H9 (cell line): ENCODE results near the gene PRKACA. TPM values are rescaled to one million over a fixed set of nuclear protein-coding genes. Genes with fewer than 3 reads are reported as not detected.

Experiments used
- DNase-seq: peaks from one replicate; pipeline ENCODE4 v3.0.0-alpha.2; 2017
- H2AFZ ChIP-seq: one replicate; pipeline ENCODE4 v1.6.1; 2013; ENCODE audit warnings: mild to moderate bottlenecking, low read length, control low read depth, moderate library complexity
- H2AK5ac ChIP-seq: 2 replicates; pipeline ENCODE4 v1.6.1; 2013; ENCODE audit warnings: low read length, control low read depth, mixed read lengths; ENCODE audit not compliant: insufficient read length
- H2BK120ac ChIP-seq: one replicate; pipeline ENCODE4 v1.6.1; 2013; ENCODE audit warnings: low read depth, mild to moderate bottlenecking, low read length, control low read depth, inconsistent platforms; ENCODE audit not compliant: poor library complexity, severe bottlenecking
- H2BK12ac ChIP-seq: 2 replicates; pipeline ENCODE4 v1.6.1; 2013; ENCODE audit warnings: low read length, control low read depth, mixed read lengths, low read depth; ENCODE audit not compliant: insufficient read length
- H2BK15ac ChIP-seq: 2 replicates; pipeline ENCODE4 v1.6.1; 2013; ENCODE audit warnings: low read depth, low read length, control low read depth
- H2BK20ac ChIP-seq: one replicate; pipeline ENCODE4 v1.6.1; 2013; ENCODE audit warnings: low read depth, mild to moderate bottlenecking, low read length, control low read depth, inconsistent platforms; ENCODE audit not compliant: poor library complexity, severe bottlenecking
- H2BK5ac ChIP-seq: 2 replicates; pipeline ENCODE4 v1.6.1; 2013; ENCODE audit warnings: low read length, control low read depth, mixed read lengths; ENCODE audit not compliant: insufficient read length
- H3K14ac ChIP-seq: 2 replicates; pipeline ENCODE4 v1.6.1; 2013; ENCODE audit warnings: low read length, control low read depth; ENCODE audit not compliant: insufficient read depth
- H3K18ac ChIP-seq: 2 replicates; pipeline ENCODE4 v1.6.1; 2013; ENCODE audit warnings: low read depth, mild to moderate bottlenecking, mixed read lengths, low read length, control low read depth; ENCODE audit not compliant: insufficient read length
- H3K23ac ChIP-seq: 2 replicates; pipeline ENCODE4 v1.6.1; 2013; ENCODE audit warnings: low read length, control low read depth, mixed read lengths, low read depth; ENCODE audit not compliant: insufficient read length
- H3K23me2 ChIP-seq: 2 replicates; pipeline ENCODE4 v1.6.1; 2013; ENCODE audit warnings: low read depth, mild to moderate bottlenecking, mixed read lengths, low read length, control low read depth; ENCODE audit not compliant: insufficient read length, poor library complexity, severe bottlenecking
- H3K27ac ChIP-seq: 2 replicates; pipeline ENCODE4 v1.5.1; 2013; ENCODE audit warnings: low read length, control low read depth, mixed read lengths, low read depth; ENCODE audit not compliant: insufficient read length
- H3K27me3 ChIP-seq: 2 replicates; pipeline ENCODE4 v1.6.1; 2013; ENCODE audit warnings: low read length, control low read depth, inconsistent platforms; ENCODE audit not compliant: insufficient read depth
- H3K4ac ChIP-seq: 2 replicates; pipeline ENCODE4 v1.6.1; 2013; ENCODE audit warnings: low read depth, mild to moderate bottlenecking, control low read depth, inconsistent platforms, low read length, moderate library complexity
- H3K4me1 ChIP-seq: 2 replicates; pipeline ENCODE4 v1.6.1; 2013; ENCODE audit warnings: low read length, control low read depth, inconsistent platforms; ENCODE audit not compliant: insufficient read depth
- H3K4me2 ChIP-seq: 2 replicates; pipeline ENCODE4 v1.6.1; 2013; ENCODE audit warnings: low read length, control low read depth, mixed read lengths; ENCODE audit not compliant: insufficient read length, insufficient read depth
- H3K56ac ChIP-seq: 2 replicates; pipeline ENCODE4 v1.6.1; 2013; ENCODE audit warnings: low read depth, mild to moderate bottlenecking, mixed read lengths, low read length, control low read depth; ENCODE audit not compliant: insufficient read length
- H3K79me1 ChIP-seq: 2 replicates; pipeline ENCODE4 v1.6.1; 2013; ENCODE audit warnings: low read depth, mild to moderate bottlenecking, moderate library complexity, low read length, control low read depth, inconsistent platforms; ENCODE audit not compliant: insufficient read depth, poor library complexity, severe bottlenecking
- H3K79me2 ChIP-seq: 2 replicates; pipeline ENCODE4 v1.6.1; 2013; ENCODE audit warnings: low read length, control low read depth, inconsistent platforms; ENCODE audit not compliant: insufficient read depth
- H3K9ac ChIP-seq: 2 replicates; pipeline ENCODE4 v1.6.1; 2013; ENCODE audit warnings: low read length, control low read depth, mixed read lengths; ENCODE audit not compliant: insufficient read length; ENCODE audit errors: extremely low read depth
- H3K9me3 ChIP-seq: one replicate; pipeline ENCODE4 v1.6.1; 2013; ENCODE audit warnings: low read depth, low read length, inconsistent platforms; ENCODE audit not compliant: control insufficient read depth
- H3T11ph ChIP-seq: one replicate; pipeline ENCODE4 v1.6.1; 2013; ENCODE audit warnings: mild to moderate bottlenecking, low read length, control low read depth, inconsistent platforms
- H4K20me1 ChIP-seq: one replicate; pipeline ENCODE4 v1.6.1; 2013; ENCODE audit not compliant: control insufficient read depth, insufficient read length, insufficient read depth
- H4K5ac ChIP-seq: 2 replicates; pipeline ENCODE4 v1.6.1; 2013; ENCODE audit warnings: low read depth, mild to moderate bottlenecking, mixed read lengths, low read length, control low read depth; ENCODE audit not compliant: insufficient read length
- H4K8ac ChIP-seq: replicated peaks from 2 replicates; pipeline ENCODE4 v1.6.1; 2013; ENCODE audit warnings: low read length, control low read depth, mixed read lengths, low read depth; ENCODE audit not compliant: insufficient read length
- H4K91ac ChIP-seq: 2 replicates; pipeline ENCODE4 v1.6.1; 2013; ENCODE audit warnings: low read depth, mild to moderate bottlenecking, moderate library complexity, mixed read lengths, low read length, control low read depth; ENCODE audit not compliant: insufficient read length
- H3K27ac Mint-ChIP-seq, 3 experiments: 2 replicates in 2 of 3; 3 replicates in 1 of 3; pipeline ENCODE4 v1.8.0; 2020 to 2021; ENCODE audit warnings: mixed read lengths in 3 of 3, mild to moderate bottlenecking in 1 of 3, moderate library complexity in 1 of 3
- H3K27me3 Mint-ChIP-seq: 2 replicates; pipeline ENCODE4 v1.8.0; 2021; ENCODE audit warnings: low read depth, mild to moderate bottlenecking, moderate library complexity, mixed read lengths
- H3K36me3 Mint-ChIP-seq, 3 experiments: 2 replicates in 2 of 3; 3 replicates in 1 of 3; pipeline ENCODE4 v1.8.0; 2020 to 2021; ENCODE audit warnings: low read depth in 3 of 3, mixed read lengths in 3 of 3; ENCODE audit not compliant: insufficient read depth in 1 of 3
- H3K4me1 Mint-ChIP-seq, 2 experiments: 2 replicates each; pipeline ENCODE4 v1.8.0; 2020; ENCODE audit warnings: mixed read lengths in 2 of 2
- H3K4me3 Mint-ChIP-seq, 2 experiments: 2 replicates in 1 of 2; 3 replicates in 1 of 2; pipeline ENCODE4 v1.8.0; 2020 to 2021; ENCODE audit warnings: mild to moderate bottlenecking in 2 of 2, mixed read lengths in 2 of 2, moderate library complexity in 1 of 2
- H3K9me3 Mint-ChIP-seq, 2 experiments: 2 replicates in 1 of 2; 3 replicates in 1 of 2; pipeline ENCODE4 v1.8.0; 2020; ENCODE audit warnings: mild to moderate bottlenecking in 2 of 2, mixed read lengths in 2 of 2, moderate library complexity in 1 of 2
- CTCF ChIP-seq: fragments of 200-600 bp; sonication (generic); conservative IDR thresholded peaks from 3 replicates; pipeline ENCODE4 v1.8.0; 2021; ENCODE audit warnings: antibody characterized with exemption, mild to moderate bottlenecking
- WGBS: extraction: QIAGEN DNeasy Blood & Tissue Kit; methylation state at CpG from one replicate; pipeline ENCODE4 v1.1.7; 2013; ENCODE audit warnings: missing lambda C conversion rate, low lambda C conversion rate, mixed read lengths; ENCODE audit not compliant: insufficient read length; ENCODE audit errors: extremely low coverage; 5-methylcytosine and 5-hydroxymethylcytosine counted together
- total RNA-seq: library from RNA; stranded (reverse); gene quantifications from 2 replicates; pipeline ENCODE4 v1.2.1, GENCODE V29; 2021

PRKACA gene
- total RNA-seq, 1 experiment from 2014 or later, result 51.8 TPM

GRCh38 chr19:14085309-14085995 lies 32.1 kb downstream of the PRKACA start, which contains the start of gene C19orf67:
Gene C19orf67, minus strand, starts transcription at chr19:14085783. Its CDS starts 156 bp downstream, at chr19:14085627.
- Histone ChIP-seq H4K20me1 (no peaks in the 10 kb centered on the region), H3K23me2 (peaks cover 9% of the 10 kb centered on the region), H3K27me3 (no peaks in the 10 kb centered on the region), H2AFZ (no peak within 1 kb of the TSS), H3K9ac (no peak within 1 kb of the TSS), H4K5ac (no peak within 1 kb of the TSS), H3T11ph (no peak within 1 kb of the TSS), H2BK120ac (no peak within 1 kb of the TSS), H2BK5ac (no peak within 1 kb of the TSS), H4K91ac (no peak within 1 kb of the TSS), H3K27ac (no peak within 1 kb of the TSS), H2BK20ac (no peak within 1 kb of the TSS), H2BK15ac (no peak within 1 kb of the TSS), H3K9me3 (no peaks in the 10 kb centered on the region), H2BK12ac (no peak within 1 kb of the TSS), H3K56ac (no peak within 1 kb of the TSS), H3K79me1 (no peaks in the 10 kb centered on the region), H2AK5ac (no peak within 1 kb of the TSS), H3K18ac (no peak within 1 kb of the TSS), H3K23ac (no peak within 1 kb of the TSS), H3K4me2 (no peak within 1 kb of the TSS), H3K4ac (no peak within 1 kb of the TSS), H3K79me2 (no peaks in the 10 kb centered on the region), H3K4me1 (no peaks in the 10 kb centered on the region; the same call in 1 of the 2 replicates), H4K8ac (no peak within 1 kb of the TSS), H3K14ac (peak within 1 kb of the TSS; percentile 36; the same call in 1 of the 2 replicates)
- H3K4me3 Mint-ChIP-seq, result peak within 1 kb of the TSS in 1 of 2 experiments; percentile 33; a peak in 1 of 5 replicates
- no peak for TF ChIP-seq CTCF
- DNase-seq, result no peak
- no peak within 1 kb of the TSS for H3K27ac Mint-ChIP-seq
- H3K9me3 Mint-ChIP-seq, result no peaks in the 10 kb centered on the region
- WGBS, result no CpG with 5 or more reads among the region's 54 CpGs
- H3K27me3 Mint-ChIP-seq, result peaks cover 9% of the 10 kb centered on the region
- H3K36me3 Mint-ChIP-seq, result peaks cover 11 to 29% (median 21%) of the 10 kb centered on the region in 3 experiments; a peak in 6 of 7 replicates
- H3K4me1 Mint-ChIP-seq, result peaks cover 6 to 7% of the 10 kb centered on the region in 2 experiments
